DMS153 treated with DMSO at 0.1 percent for 48 hours (cell line): ENCODE data around the gene SMAD3.
"Not testable (repeated sequence)": the region's sequence is repeated elsewhere in the genome, so short reads cannot be mapped to it uniquely, and the experiment has no call there.

ENCODE experiments used
- DNase-seq: peaks from one replicate; lab custom pipeline; 2025; ENCODE audit not compliant: unreplicated experiment; lab: John Stamatoyannopoulos, UW

SMAD3 gene

DNA sequence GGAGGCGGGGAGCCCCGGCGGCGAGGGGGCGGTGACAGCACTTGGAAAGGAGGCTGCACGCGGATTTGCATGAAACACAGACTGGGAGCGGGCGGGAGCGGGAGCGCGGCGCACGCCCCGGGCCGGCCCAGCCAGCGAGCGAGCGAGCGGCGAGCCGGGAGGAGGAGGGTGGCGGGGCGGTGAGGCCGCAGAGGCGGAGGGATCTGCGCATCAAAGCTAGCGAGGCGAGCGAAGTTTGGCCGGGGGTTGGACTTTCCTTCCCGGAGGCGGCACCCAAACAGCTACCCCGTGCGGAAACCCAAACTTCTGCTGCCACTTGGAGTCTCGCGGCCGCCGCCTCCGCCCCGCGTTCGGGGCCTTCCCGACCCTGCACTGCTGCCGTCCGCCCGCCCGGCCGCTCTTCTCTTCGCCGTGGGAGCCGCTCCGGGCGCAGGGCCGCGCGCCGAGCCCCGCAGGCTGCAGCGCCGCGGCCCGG is at the start of gene SMAD3:
Gene SMAD3, plus strand, starts transcription at position 72 of the 475 bp plus-strand sequence. CDS start 553 bp downstream, outside the sequence.
- DNase-seq, result no peak

DNA sequence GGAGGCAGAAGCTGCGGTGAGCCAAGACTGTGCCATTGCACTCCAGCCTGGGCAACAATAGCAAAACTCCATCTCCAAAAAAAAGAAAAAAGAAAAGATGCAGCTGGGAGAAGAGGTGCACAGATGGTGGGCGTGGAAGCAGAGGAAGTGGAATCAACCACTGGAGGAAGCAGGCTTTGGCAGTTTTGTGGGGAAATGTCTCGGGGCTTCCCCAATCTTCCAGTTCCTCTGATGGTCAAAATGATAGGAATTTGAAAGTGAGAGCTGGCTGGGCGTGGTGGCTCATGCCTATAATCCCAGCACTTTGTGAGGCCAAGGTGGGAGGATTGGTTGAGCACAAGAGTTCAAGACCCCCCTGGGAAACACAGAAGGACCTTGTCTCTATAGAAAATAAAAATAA is 48.1 kb upstream of the SMAD3 start:
- no peak for DNase-seq

- DNase-seq, result no peak
Observed at GRCh38 chr15:67018026-67018425, 47.4 kb upstream of the SMAD3 start.

DNA sequence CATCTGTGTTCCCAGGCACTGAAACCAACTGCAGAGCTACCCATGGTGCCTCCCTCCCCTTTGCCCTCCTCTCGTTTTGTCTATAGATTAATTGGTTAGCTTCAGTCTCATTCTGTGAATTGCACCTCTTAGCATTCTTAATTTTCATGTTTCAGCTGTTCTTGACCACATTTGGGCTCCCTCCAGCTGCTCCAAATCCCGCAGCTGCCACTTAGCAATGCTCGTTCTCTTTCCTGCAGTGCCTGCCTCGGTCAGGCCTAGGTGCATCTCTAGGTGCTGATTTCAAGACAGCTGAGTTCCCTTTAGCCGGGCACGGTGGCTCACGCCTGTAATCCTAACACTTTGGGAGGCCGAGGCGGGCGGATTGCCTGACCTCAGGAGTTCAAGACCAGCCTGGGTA is 47.0 kb upstream of the SMAD3 start:
- DNase-seq, result no peak

GRCh38 chr15:67019069-67019468 is 46.3 kb upstream of the SMAD3 start:
- no peak for DNase-seq

DNA sequence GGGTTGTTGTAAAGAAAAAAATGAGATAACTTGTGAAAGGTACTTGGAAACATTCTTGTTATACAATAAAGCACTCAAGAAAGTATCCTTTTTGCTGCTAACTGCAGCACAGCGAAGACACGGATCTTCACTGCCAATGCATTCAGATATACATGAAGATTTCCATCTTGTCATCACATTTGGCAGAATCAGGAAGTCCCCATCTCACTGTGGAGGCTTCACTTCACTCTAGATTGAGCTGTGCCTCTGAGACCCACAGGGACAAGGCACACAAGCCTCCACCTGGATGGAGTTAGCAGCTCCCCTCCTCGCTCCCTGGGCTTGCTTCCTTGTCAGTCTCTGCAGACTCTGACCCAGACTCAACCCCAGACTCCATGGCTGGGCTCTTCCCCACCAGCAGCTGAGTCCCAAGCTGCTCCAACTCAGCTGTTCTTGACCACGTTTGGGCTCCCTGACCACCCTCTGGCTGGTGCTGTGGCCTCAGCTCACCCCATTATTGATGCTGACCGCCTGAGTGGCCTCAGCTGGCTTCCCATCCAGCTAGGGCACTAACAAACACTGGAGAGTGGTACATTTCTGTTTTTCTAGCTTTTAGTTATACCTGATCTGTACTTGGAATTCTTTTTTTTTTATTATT is 45.4 kb upstream of the SMAD3 start:
- no peak for DNase-seq

GRCh38 chr15:67020668-67021067 is 44.7 kb upstream of the SMAD3 start:
- not testable (repeated sequence) for DNase-seq

DNA sequence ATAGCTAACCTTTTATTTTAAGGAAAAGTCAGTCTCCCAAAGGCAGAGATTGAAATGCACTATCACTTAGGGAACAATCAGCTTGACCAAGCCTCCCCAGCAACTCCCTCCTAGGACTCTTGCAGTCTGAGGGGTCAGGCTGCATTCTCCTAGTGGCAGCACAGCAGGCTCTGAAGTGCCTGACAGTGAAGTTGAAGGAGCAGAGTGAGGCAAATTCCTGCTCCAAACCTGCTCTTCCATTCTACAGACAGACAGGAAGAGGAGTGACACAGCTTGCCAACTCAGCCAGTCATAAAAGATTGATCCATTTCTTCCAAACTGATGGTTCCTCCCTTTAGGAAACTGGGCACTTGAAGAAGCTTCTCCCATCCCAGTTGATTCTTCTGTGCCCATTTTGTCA is 43.9 kb upstream of the SMAD3 start:
- no peak for DNase-seq

GRCh38 chr15:67022587-67023105 is 42.8 kb upstream of the SMAD3 start:
- DNase-seq, result no peak

- no peak for DNase-seq
Observed at GRCh38 chr15:67023517-67024313, 41.7 kb upstream of the SMAD3 start.

- DNase-seq, result no peak
Observed at GRCh38 chr15:67024314-67024997, 40.9 kb upstream of the SMAD3 start.

DNA sequence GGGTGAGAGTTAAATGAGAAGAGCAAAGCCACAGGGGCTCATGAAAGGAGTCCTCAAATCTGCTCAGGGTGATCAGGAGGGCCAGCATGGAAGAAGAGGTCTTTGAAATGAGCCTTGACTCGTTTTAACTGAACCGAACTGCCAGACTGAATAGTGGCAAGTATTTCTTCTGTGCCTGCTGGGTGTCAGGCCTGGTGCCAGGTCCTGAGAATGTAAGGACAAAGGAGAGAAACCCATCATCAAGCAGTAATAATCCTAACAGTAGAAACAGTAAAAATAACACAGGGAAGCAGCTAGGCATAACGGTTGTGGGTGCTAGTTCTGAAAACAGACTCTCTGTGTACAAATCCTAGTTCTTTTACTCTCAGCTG is 40.4 kb upstream of the SMAD3 start:
- no peak for DNase-seq

DNA sequence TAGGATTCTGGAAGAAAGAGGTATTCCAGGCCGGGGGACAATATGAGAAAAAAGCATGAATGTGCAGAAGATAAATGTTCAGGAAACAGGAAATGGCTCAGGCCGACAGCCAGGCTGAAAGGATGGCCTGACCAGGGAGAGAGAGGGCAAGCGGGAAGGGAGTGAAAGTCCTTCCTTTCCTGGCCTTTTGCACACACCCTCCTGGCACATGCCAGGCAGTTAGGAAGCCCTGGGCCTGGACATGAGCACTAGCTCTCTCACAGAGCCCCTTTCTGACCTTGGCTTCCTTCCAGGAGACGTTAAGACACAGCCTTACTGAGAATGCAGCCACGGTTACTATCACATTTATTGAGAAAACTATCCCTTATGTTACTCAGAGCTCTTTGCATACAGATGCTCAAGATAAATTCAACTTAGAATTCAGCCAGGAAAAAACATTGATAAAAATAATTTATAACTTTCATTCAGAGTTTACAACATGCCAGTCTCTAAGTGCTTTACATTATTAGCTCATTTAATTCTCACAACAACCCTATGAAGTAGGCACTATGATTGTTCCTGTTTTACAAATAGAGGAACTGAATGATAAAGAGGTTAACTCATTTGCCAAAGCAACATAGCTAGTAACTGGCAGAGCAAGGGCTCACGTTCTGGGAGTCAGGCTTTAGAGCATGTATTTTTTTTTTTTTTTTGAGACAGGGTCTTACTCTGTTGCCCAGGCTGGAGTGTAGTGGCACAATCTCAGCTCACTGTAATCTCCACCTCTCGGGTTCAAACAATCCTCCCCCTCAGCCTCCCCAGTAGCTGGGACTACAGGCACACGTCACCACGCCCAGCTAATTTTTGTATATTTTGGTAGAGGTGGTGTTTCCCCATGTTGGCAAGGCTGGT is 39.4 kb upstream of the SMAD3 start:
- DNase-seq, result peak; percentile 19

- DNase-seq, result no peak
Observed at GRCh38 chr15:67026610-67026967, 38.8 kb upstream of the SMAD3 start.

- DNase-seq, result not testable (repeated sequence)
Observed at GRCh38 chr15:67028440-67028839, 37.0 kb upstream of the SMAD3 start.

DNA sequence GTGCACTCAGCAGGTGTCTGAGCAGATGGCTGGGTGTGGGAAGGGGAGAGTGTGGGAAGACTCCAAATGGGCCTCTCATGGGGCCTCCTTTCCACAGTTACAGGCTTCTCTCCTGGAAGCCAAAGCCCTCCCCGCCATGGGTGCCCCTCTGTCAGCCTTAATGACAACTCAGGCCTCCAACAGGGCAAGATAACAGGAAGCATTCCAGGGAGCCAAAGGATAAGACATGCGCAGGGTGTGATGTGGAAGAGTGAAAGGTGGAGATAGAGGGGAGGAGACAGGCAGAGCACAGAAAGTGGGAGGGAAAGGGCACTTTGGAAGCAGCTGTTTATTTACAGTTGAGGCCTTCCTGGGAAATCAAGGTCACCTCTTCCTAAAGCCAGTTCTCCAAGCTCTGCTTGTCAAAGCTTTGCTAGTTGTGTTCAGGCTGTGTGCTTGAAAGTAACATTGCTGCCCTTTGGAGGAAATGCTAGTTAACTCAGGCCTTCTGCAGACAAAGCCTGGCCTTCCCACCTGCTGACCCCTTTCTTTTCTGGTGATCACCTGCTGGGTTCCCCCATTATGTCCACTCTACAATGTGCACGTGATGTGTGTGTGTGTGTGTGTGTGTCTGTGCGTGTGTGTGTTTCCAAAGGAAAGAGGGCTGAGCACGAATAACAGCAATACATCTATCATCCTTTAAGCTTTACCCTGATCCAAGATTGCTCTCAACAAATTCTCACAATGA is 35.2 kb upstream of the SMAD3 start:
- no peak for DNase-seq

- no peak for DNase-seq
Observed at GRCh38 chr15:67031331-67031730, 34.1 kb upstream of the SMAD3 start.

- DNase-seq, result no peak
Observed at GRCh38 chr15:67032608-67033007, 32.8 kb upstream of the SMAD3 start.

GRCh38 chr15:67033012-67033411 is 32.4 kb upstream of the SMAD3 start:
- DNase-seq, result no peak

GRCh38 chr15:67033571-67034044 is 31.8 kb upstream of the SMAD3 start:
- DNase-seq, result no peak
